ENCODE data around the gene HIVEP3.

The HIVEP3 gene

GRCh38 chr1:41822866-41823265 is 95.9 kb downstream of the HIVEP3 start:
- Histone ChIP-seq H3K36me3 (ENCODE audit: insufficient read depth, low read length) (no peaks in the 10 kb centered on the region), H3K4me3 (ENCODE audit: low read length, poor library complexity, severe bottlenecking) (no peak overlapping the region), H2AFZ (ENCODE audit: low read length) (no peak overlapping the region), H3K9me2 (replicated peaks; ENCODE audit: low read depth, low read length) (no peaks in the 10 kb centered on the region), H3K4me1 (ENCODE audit: insufficient read depth, low read length, poor library complexity, severe bottlenecking) (no peaks in the 10 kb centered on the region), H3K4me2 (ENCODE audit: low read depth, low read length, poor library complexity, severe bottlenecking) (no peak overlapping the region), H4K20me1 (ENCODE audit: insufficient read depth, low read length, poor library complexity, severe bottlenecking) (no peaks in the 10 kb centered on the region), H3F3A (ENCODE audit: low read depth) (no peaks in the 10 kb centered on the region), H3K9ac (ENCODE audit: low read depth, low read length, poor library complexity, severe bottlenecking) (no peak overlapping the region), H3K9me3 (ENCODE audit: insufficient read depth, low read depth, low read length) (no peaks in the 10 kb centered on the region), H3K79me2 (ENCODE audit: insufficient read depth, low read length) (no peaks in the 10 kb centered on the region), H3K27me3 (ENCODE audit: insufficient read depth, low read length, poor library complexity, severe bottlenecking) (no peaks in the 10 kb centered on the region)
- no peak for TF ChIP-seq CTCF (conservative IDR thresholded peaks at IDR 0.05; ENCODE audit: low read length)
- no peak for TF ChIP-seq EZH2phosphoT487 (IDR thresholded peaks at IDR 0.05; ENCODE audit: borderline replicate concordance)

GRCh38 chr1:41819843-41820242 is 98.9 kb downstream of the HIVEP3 start:
- no peaks in the 10 kb centered on the region for H3K9me2 ChIP-seq (replicated peaks; ENCODE audit: low read depth, low read length)
- H2AFZ ChIP-seq (ENCODE audit: low read length) = no peak overlapping the region
- no peaks in the 10 kb centered on the region for H3K27me3 ChIP-seq (ENCODE audit: insufficient read depth, low read length, poor library complexity, severe bottlenecking)
- no peaks in the 10 kb centered on the region for H3K9me3 ChIP-seq (ENCODE audit: insufficient read depth, low read depth, low read length)
- TF ChIP-seq CTCF (conservative IDR thresholded peaks at IDR 0.05; ENCODE audit: low read length) = no peak
- TF ChIP-seq EZH2phosphoT487 (IDR thresholded peaks at IDR 0.05; ENCODE audit: borderline replicate concordance) = no peak
- no peaks in the 10 kb centered on the region for H3K4me1 ChIP-seq (ENCODE audit: insufficient read depth, low read length, poor library complexity, severe bottlenecking)
- H3K4me3 ChIP-seq (ENCODE audit: low read length, poor library complexity, severe bottlenecking) = no peak overlapping the region
- no peak overlapping the region for H3K4me2 ChIP-seq (ENCODE audit: low read depth, low read length, poor library complexity, severe bottlenecking)
- no peaks in the 10 kb centered on the region for H3K36me3 ChIP-seq (ENCODE audit: insufficient read depth, low read length)
- H3K79me2 ChIP-seq (ENCODE audit: insufficient read depth, low read length) = no peaks in the 10 kb centered on the region
- H3F3A ChIP-seq (ENCODE audit: low read depth) = no peaks in the 10 kb centered on the region
- no peaks in the 10 kb centered on the region for H4K20me1 ChIP-seq (ENCODE audit: insufficient read depth, low read length, poor library complexity, severe bottlenecking)
- H3K9ac ChIP-seq (ENCODE audit: low read depth, low read length, poor library complexity, severe bottlenecking) = no peak overlapping the region

- TF ChIP-seq EZH2phosphoT487 (IDR thresholded peaks at IDR 0.05; ENCODE audit: borderline replicate concordance) = no peak
- H3K36me3 ChIP-seq (ENCODE audit: insufficient read depth, low read length) = no peaks in the 10 kb centered on the region
- H2AFZ ChIP-seq (ENCODE audit: low read length) = no peak overlapping the region
- H3F3A ChIP-seq (ENCODE audit: low read depth) = no peaks in the 10 kb centered on the region
- no peaks in the 10 kb centered on the region for H3K27me3 ChIP-seq (ENCODE audit: insufficient read depth, low read length, poor library complexity, severe bottlenecking)
- H3K4me3 ChIP-seq (ENCODE audit: low read length, poor library complexity, severe bottlenecking) = no peak overlapping the region
- no peak overlapping the region for H3K9ac ChIP-seq (ENCODE audit: low read depth, low read length, poor library complexity, severe bottlenecking)
- no peaks in the 10 kb centered on the region for H3K9me2 ChIP-seq (replicated peaks; ENCODE audit: low read depth, low read length)
- no peaks in the 10 kb centered on the region for H3K79me2 ChIP-seq (ENCODE audit: insufficient read depth, low read length)
- no peaks in the 10 kb centered on the region for H4K20me1 ChIP-seq (ENCODE audit: insufficient read depth, low read length, poor library complexity, severe bottlenecking)
- no peaks in the 10 kb centered on the region for H3K9me3 ChIP-seq (ENCODE audit: insufficient read depth, low read depth, low read length)
- no peaks in the 10 kb centered on the region for H3K4me1 ChIP-seq (ENCODE audit: insufficient read depth, low read length, poor library complexity, severe bottlenecking)
- no peak overlapping the region for H3K4me2 ChIP-seq (ENCODE audit: low read depth, low read length, poor library complexity, severe bottlenecking)
Observed at GRCh38 chr1:41819069-41819468, 99.7 kb downstream of the HIVEP3 start.

GRCh38 chr1:41816061-41816460 is 102.7 kb downstream of the HIVEP3 start:
- Histone ChIP-seq H3F3A (ENCODE audit: low read depth) (no peaks in the 10 kb centered on the region), H2AFZ (ENCODE audit: low read length) (no peak overlapping the region), H4K20me1 (ENCODE audit: insufficient read depth, low read length, poor library complexity, severe bottlenecking) (no peaks in the 10 kb centered on the region), H3K4me1 (ENCODE audit: insufficient read depth, low read length, poor library complexity, severe bottlenecking) (no peaks in the 10 kb centered on the region), H3K9me2 (replicated peaks; ENCODE audit: low read depth, low read length) (no peaks in the 10 kb centered on the region), H3K9ac (ENCODE audit: low read depth, low read length, poor library complexity, severe bottlenecking) (no peak overlapping the region), H3K27me3 (ENCODE audit: insufficient read depth, low read length, poor library complexity, severe bottlenecking) (no peaks in the 10 kb centered on the region), H3K79me2 (ENCODE audit: insufficient read depth, low read length) (no peaks in the 10 kb centered on the region), H3K4me3 (ENCODE audit: low read length, poor library complexity, severe bottlenecking) (no peak overlapping the region), H3K9me3 (ENCODE audit: insufficient read depth, low read depth, low read length) (no peaks in the 10 kb centered on the region), H3K36me3 (ENCODE audit: insufficient read depth, low read length) (no peaks in the 10 kb centered on the region), H3K4me2 (ENCODE audit: low read depth, low read length, poor library complexity, severe bottlenecking) (no peak overlapping the region)
- TF ChIP-seq EZH2phosphoT487 (IDR thresholded peaks at IDR 0.05; ENCODE audit: borderline replicate concordance) = no peak
- no peak for TF ChIP-seq CTCF (conservative IDR thresholded peaks at IDR 0.05; ENCODE audit: low read length)

All from Loucy (cell line).